H1 (cell line): ENCODE measurements around the gene SLC25A52. TPM values are rescaled to one million over a fixed set of nuclear protein-coding genes. Genes with fewer than 3 reads are reported as not detected.

Experiments used
- CTCF ChIA-PET: fragments of 300-600 bp; sonication (Branson Sonifier 250); formaldehyde crosslinking; loops from one replicate; lab custom pipeline; 2021; ENCODE audit not compliant: partially characterized antibody; lab: Charles Lee
- POLR2A ChIA-PET: fragments of 300-600 bp; sonication (Branson Sonifier 250); formaldehyde crosslinking; loops from one replicate; lab custom pipeline; 2021; ENCODE audit warnings: inconsistent platforms; ENCODE audit not compliant: partially characterized antibody; lab: Charles Lee
- DNase-seq, 2 experiments: peaks; one replicate each; pipeline versions ENCODE4 v3.0.0 to v3.0.0-alpha.2; 2010 to 2022; ENCODE audit warnings: low spot score in 2 of 2, low read depth in 1 of 2, mixed read lengths in 1 of 2
- FAIRE-seq: peaks from 2 replicates; lab custom pipeline; 2011; peaks lifted over from hg19 to GRCh38; lab: Jason Lieb, UNC
- H2AFZ ChIP-seq: 2 replicates; pipeline ENCODE4 v1.8.1; 2012; ENCODE audit warnings: low read length, inconsistent platforms
- H2AK5ac ChIP-seq: 2 replicates; pipeline ENCODE4 v1.6.1; 2013; ENCODE audit warnings: low read depth, low read length
- H2BK120ac ChIP-seq: replicated peaks from 2 replicates; pipeline ENCODE3; 2013; ENCODE audit warnings: low read depth, low read length, inconsistent platforms
- H2BK12ac ChIP-seq: 2 replicates; pipeline ENCODE4 v1.6.1; 2013; ENCODE audit warnings: low read depth, low read length
- H2BK15ac ChIP-seq: 2 replicates; pipeline ENCODE4 v1.6.1; 2013; ENCODE audit warnings: low read length
- H2BK20ac ChIP-seq: 2 replicates; pipeline ENCODE4 v1.6.1; 2013; ENCODE audit warnings: low read length
- H2BK5ac ChIP-seq: 2 replicates; pipeline ENCODE4 v1.6.1; 2013; ENCODE audit warnings: low read depth, low read length
- H3K14ac ChIP-seq: 2 replicates; pipeline ENCODE4 v1.6.1; 2013; ENCODE audit warnings: inconsistent platforms; ENCODE audit not compliant: insufficient read length
- H3K18ac ChIP-seq: 2 replicates; pipeline ENCODE4 v1.6.1; 2013; ENCODE audit warnings: low read length; ENCODE audit errors: extremely low read depth
- H3K23ac ChIP-seq: 2 replicates; pipeline ENCODE4 v1.6.1; 2013; ENCODE audit warnings: inconsistent platforms; ENCODE audit not compliant: insufficient read length
- H3K23me2 ChIP-seq: 2 replicates; pipeline ENCODE4 v1.6.1; 2013; ENCODE audit warnings: low read depth, low read length
- H3K27ac ChIP-seq: 2 replicates; pipeline ENCODE4 v1.6.1; 2011; ENCODE audit warnings: low read depth, low read length, inconsistent platforms
- H3K27me3 ChIP-seq, 4 experiments: replicated peaks in 1 of 4; 1 replicate in 1 of 4; 2 replicates in 3 of 4; pipeline versions ENCODE4 v1.6.1 to v1.8.1; 2011 to 2013; ENCODE audit warnings: low read length in 3 of 4, mild to moderate bottlenecking in 3 of 4, inconsistent platforms in 2 of 4, mixed read lengths in 2 of 4, moderate library complexity in 1 of 4; ENCODE audit not compliant: control insufficient read depth in 3 of 4, insufficient read depth in 3 of 4; ENCODE audit errors: extremely low read depth in 1 of 4
- H3K36me3 ChIP-seq, 4 experiments: 2 replicates each; pipeline versions ENCODE4 v1.6.1 to v1.8.1; 2011 to 2013; ENCODE audit warnings: mild to moderate bottlenecking in 4 of 4, low read length in 3 of 4, moderate library complexity in 2 of 4, control low read depth in 1 of 4, inconsistent platforms in 1 of 4; ENCODE audit not compliant: insufficient read depth in 4 of 4, control insufficient read depth in 2 of 4
- H3K4ac ChIP-seq: replicated peaks from 2 replicates; pipeline ENCODE3; 2013; ENCODE audit warnings: low read length, low read depth, mixed read lengths, inconsistent platforms; ENCODE audit not compliant: insufficient read length
- H3K4me1 ChIP-seq, 4 experiments: replicated peaks in 1 of 4; 1 replicate in 1 of 4; 2 replicates in 3 of 4; pipeline versions ENCODE4 v1.6.1 to v1.8.1; 2011 to 2013; ENCODE audit warnings: low read length in 3 of 4, inconsistent platforms in 2 of 4, mixed read lengths in 1 of 4; ENCODE audit not compliant: insufficient read depth in 4 of 4, control insufficient read depth in 3 of 4
- H3K4me2 ChIP-seq, 2 experiments: 2 replicates each; pipeline versions ENCODE4 v1.6.1 to v1.8.1; 2011 to 2013; ENCODE audit warnings: low read depth in 2 of 2, low read length in 2 of 2, control low read depth in 1 of 2, inconsistent platforms in 1 of 2, mild to moderate bottlenecking in 1 of 2; ENCODE audit not compliant: insufficient read depth in 1 of 2
- H3K4me3 ChIP-seq, 4 experiments: fragments of 200-600, 300-600 bp in 1 of 4; sonication (generic), shearing (Covaris generic), sonication (Bioruptor Twin) in 1 of 4; 2 replicates each; pipeline versions ENCODE4 v1.5.1 to v1.8.1; 2011 to 2016; ENCODE audit warnings: low read length in 4 of 4, low read depth in 3 of 4, control low read depth in 2 of 4, inconsistent platforms in 2 of 4, mild to moderate bottlenecking in 2 of 4, mixed read lengths in 1 of 4, moderate library complexity in 1 of 4; ENCODE audit not compliant: insufficient read depth in 2 of 4; ENCODE audit errors: extremely low read depth in 1 of 4
- H3K56ac ChIP-seq: replicated peaks from 2 replicates; pipeline ENCODE3; 2013; ENCODE audit warnings: low read depth, mild to moderate bottlenecking, mixed read lengths, low read length, inconsistent platforms; ENCODE audit not compliant: insufficient read length
- H3K79me1 ChIP-seq: 2 replicates; pipeline ENCODE4 v1.6.1; 2013; ENCODE audit warnings: low read depth, low read length, control low read depth
- H3K79me2 ChIP-seq, 2 experiments: 2 replicates each; pipeline versions ENCODE4 v1.6.1 to v1.8.1; 2012 to 2013; ENCODE audit warnings: low read length in 2 of 2, mild to moderate bottlenecking in 2 of 2, inconsistent platforms in 1 of 2; ENCODE audit not compliant: insufficient read depth in 2 of 2, control insufficient read depth in 1 of 2
- H3K9ac ChIP-seq, 4 experiments: replicated peaks in 1 of 4; 1 replicate in 1 of 4; 2 replicates in 3 of 4; pipeline versions ENCODE4 v1.6.1 to v1.8.1; 2011 to 2013; ENCODE audit warnings: low read depth in 3 of 4, low read length in 3 of 4, control low read depth in 2 of 4, mild to moderate bottlenecking in 2 of 4, moderate library complexity in 2 of 4, inconsistent platforms in 1 of 4; ENCODE audit errors: extremely low read depth in 1 of 4
- H3K9me3 ChIP-seq, 2 experiments: 2 replicates each; pipeline versions ENCODE4 v1.6.1 to v1.8.1; 2012 to 2013; ENCODE audit warnings: mild to moderate bottlenecking in 2 of 2, moderate library complexity in 2 of 2, control low read depth in 1 of 2, inconsistent platforms in 1 of 2, low read depth in 1 of 2, low read length in 1 of 2, mixed read lengths in 1 of 2; ENCODE audit not compliant: insufficient read depth in 2 of 2
- H4K20me1 ChIP-seq, 2 experiments: replicated peaks in 1 of 2; 2 replicates each; pipeline versions ENCODE3 to v1.8.1; 2011 to 2013; ENCODE audit warnings: inconsistent platforms in 2 of 2, low read length in 2 of 2, mild to moderate bottlenecking in 1 of 2; ENCODE audit not compliant: insufficient read depth in 2 of 2, control insufficient read depth in 1 of 2
- H4K5ac ChIP-seq: 2 replicates; pipeline ENCODE4 v1.6.1; 2013; ENCODE audit warnings: low read length, low read depth, mixed read lengths, inconsistent platforms; ENCODE audit not compliant: insufficient read length
- H4K8ac ChIP-seq: 2 replicates; pipeline ENCODE4 v1.8.0; 2013; ENCODE audit warnings: mild to moderate bottlenecking, moderate library complexity, low read length, inconsistent platforms; ENCODE audit not compliant: insufficient read depth; ENCODE audit errors: extremely low read depth
- H4K91ac ChIP-seq: replicated peaks from 2 replicates; pipeline ENCODE3; 2013; ENCODE audit warnings: low read length, mixed read lengths, inconsistent platforms; ENCODE audit not compliant: insufficient read length
- BRCA1 ChIP-seq: IDR thresholded peaks from 2 replicates; pipeline ENCODE4 v1.6.1; 2012; ENCODE audit warnings: low read depth, low read length, improper control_type of control experiment
- SIRT6 ChIP-seq: IDR thresholded peaks from one replicate; pipeline ENCODE4 v1.7.1; 2012; ENCODE audit warnings: low read length, inconsistent platforms
- WGBS, 2 experiments: shearing (Covaris generic) in 1 of 2; methylation state at CpG; one replicate each; pipeline versions ENCODE4 v1.1.6 to v1.1.7; 2013 to 2015; ENCODE audit warnings: low lambda C conversion rate in 2 of 2, mixed read lengths in 2 of 2, inconsistent platforms in 1 of 2, low coverage in 1 of 2, missing lambda C conversion rate in 1 of 2; ENCODE audit not compliant: insufficient replicate concordance in 2 of 2, insufficient coverage in 1 of 2, insufficient read length in 1 of 2; ENCODE audit errors: extremely low coverage in 1 of 2, missing lambda C conversion rate in 1 of 2; 5-methylcytosine and 5-hydroxymethylcytosine counted together
- polyA plus RNA-seq, 7 experiments: library from polyadenylated mRNA; depleted of rRNA in 3 of 7; stranded (reverse) in 5 of 7; unstranded in 2 of 7; fragments of >200 nt in 5 of 7; fragments of 200-250 nt in 2 of 7; gene quantifications; 1 replicate in 5 of 7; 2 replicates in 1 of 7; 4 replicates in 1 of 7; pipeline versions ENCODE4 v1.2.1 to v1.2.3, GENCODE V29; 2011 to 2013; ENCODE audit warnings: missing spikeins in 2 of 7, mixed read lengths in 2 of 7
- total RNA-seq: library from RNA; stranded (reverse); fragmentation: NEBNext Ultra II Directional; extraction: Animal tissue kit (Norgen Biotek cat#: 25700); gene quantifications from 2 replicates; pipeline ENCODE4 v1.2.1, GENCODE V29; 2021

Gene SLC25A52
- total and polyA plus RNA-seq, 2 of the 8 experiments (the other 6 are each of a cell fraction or from before 2014, with no cell fraction given), result not detected

DNA sequence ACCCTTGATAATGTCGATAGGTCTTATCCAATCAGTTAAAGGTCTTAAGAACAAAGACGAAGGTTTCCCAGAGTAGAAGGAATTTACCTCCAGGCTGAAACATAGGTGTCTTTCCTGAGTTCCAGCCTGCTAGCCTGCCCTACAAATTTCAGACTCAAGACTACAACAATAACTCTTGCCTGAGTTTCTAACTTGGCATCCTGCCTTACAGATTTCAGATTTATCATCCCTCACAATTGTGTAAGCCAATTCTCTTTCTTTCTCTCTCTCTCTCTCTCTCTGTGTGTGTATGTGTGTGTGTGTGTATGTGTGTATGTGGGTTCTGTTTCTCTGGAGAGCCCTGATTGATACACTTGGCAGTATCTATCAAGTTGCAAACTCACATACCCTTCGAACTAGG, 39.1 kb downstream of the SLC25A52 start:
- no peaks in the 10 kb centered on the region for H3K79me1 ChIP-seq
- DNase-seq (no peak), FAIRE-seq (no peak)
- H4K91ac ChIP-seq, result no peak overlapping the region
- H3K4me1 ChIP-seq, result no peaks in the 10 kb centered on the region
- H3K23ac ChIP-seq, result no peak overlapping the region
- ChIA-PET CTCF (interaction anchor here (0.8 to 7.7 kb wide), 37 partner anchors 7 to 292 kb away, joined by 3 to 88 read pairs (median 5); no protein-coding TSS in a partner anchor), POLR2A (interaction anchor here (1.2 kb wide), 1 partner anchor 167 kb away, joined by 3 read pairs; no protein-coding TSS in a partner anchor)
- no peak overlapping the region for H2BK120ac ChIP-seq
- H2AK5ac ChIP-seq, result no peak overlapping the region
- H3K27ac ChIP-seq, result no peak overlapping the region
- no peak overlapping the region for H2BK5ac ChIP-seq
- H2BK15ac ChIP-seq, result no peak overlapping the region
- 88% methylated on average over 3 of the region's 3 CpGs; no CpG with 5 or more reads in 1 of the 2 experiments for WGBS, 2 experiments
- H3K18ac ChIP-seq, result no peak overlapping the region
- no peak overlapping the region for H3K4me2 ChIP-seq
- no peak overlapping the region for H4K8ac ChIP-seq
- no peaks in the 10 kb centered on the region for H3K79me2 ChIP-seq
- H3K27me3 ChIP-seq, result no peaks in the 10 kb centered on the region
- no peaks in the 10 kb centered on the region for H3K9me3 ChIP-seq
- no peak overlapping the region for H3K14ac ChIP-seq
- H3K9ac ChIP-seq, result no peak overlapping the region
- no peaks in the 10 kb centered on the region for H4K20me1 ChIP-seq
- H4K5ac ChIP-seq, result no peak overlapping the region
- H3K23me2 ChIP-seq, result no peaks in the 10 kb centered on the region
- TF ChIP-seq SIRT6 (no peak), BRCA1 (no peak)
- no peaks in the 10 kb centered on the region for H3K36me3 ChIP-seq
- peak overlapping the region; percentile 68; the same call in 1 of the 2 replicates for H2AFZ ChIP-seq
- no peak overlapping the region for H3K56ac ChIP-seq
- no peak overlapping the region for H3K4me3 ChIP-seq
- no peak overlapping the region for H3K4ac ChIP-seq
- no peak overlapping the region for H2BK20ac ChIP-seq
- H2BK12ac ChIP-seq, result peak overlapping the region; percentile 31; the same call in 1 of the 2 replicates
